Sigmoid colon (tissue), 4 donors: Measurements from ENCODE around the gene PCGF3.

Experiments used
- EP300 ChIP-seq, 4 donors: sonication (generic); formaldehyde crosslinking; IDR thresholded peaks; one replicate each; pipeline ENCODE4 v1.6.1; 2017; ENCODE audit warnings: antibody characterized with exemption in 4 of 4
- POLR2A ChIP-seq, 2 donors: fragments of 450-650 bp; IDR thresholded peaks; one replicate each; pipeline ENCODE4 v1.6.1; 2016; ENCODE audit warnings: antibody characterized with exemption in 2 of 2, mild to moderate bottlenecking in 2 of 2, moderate library complexity in 2 of 2
- POLR2AphosphoS5 ChIP-seq, 4 donors: sonication (generic); formaldehyde crosslinking; IDR thresholded peaks; one replicate each; pipeline ENCODE4 v1.6.1; 2017; ENCODE audit warnings: antibody characterized with exemption in 4 of 4
- TF ChIP-seq, protein P1 (sequence below), 4 experiments: fragments of 450-650 bp in 3 of 4; fragments of 200-600 bp in 1 of 4; IDR thresholded peaks; one replicate each; pipeline ENCODE4 v1.5.1; 2016 to 2019; ENCODE audit warnings: antibody characterized with exemption in 4 of 4, mild to moderate bottlenecking in 3 of 4, moderate library complexity in 2 of 4

GRCh38 chr4:764405-765169, 59.0 kb downstream of the PCGF3 start:
- TF ChIP-seq POLR2AphosphoS5 (IDR thresholded peaks at IDR 0.05) (no peak), POLR2A (IDR thresholded peaks at IDR 0.05) (no peak), EP300 (IDR thresholded peaks at IDR 0.05) (no peak)
- TF ChIP-seq, protein P1, sequence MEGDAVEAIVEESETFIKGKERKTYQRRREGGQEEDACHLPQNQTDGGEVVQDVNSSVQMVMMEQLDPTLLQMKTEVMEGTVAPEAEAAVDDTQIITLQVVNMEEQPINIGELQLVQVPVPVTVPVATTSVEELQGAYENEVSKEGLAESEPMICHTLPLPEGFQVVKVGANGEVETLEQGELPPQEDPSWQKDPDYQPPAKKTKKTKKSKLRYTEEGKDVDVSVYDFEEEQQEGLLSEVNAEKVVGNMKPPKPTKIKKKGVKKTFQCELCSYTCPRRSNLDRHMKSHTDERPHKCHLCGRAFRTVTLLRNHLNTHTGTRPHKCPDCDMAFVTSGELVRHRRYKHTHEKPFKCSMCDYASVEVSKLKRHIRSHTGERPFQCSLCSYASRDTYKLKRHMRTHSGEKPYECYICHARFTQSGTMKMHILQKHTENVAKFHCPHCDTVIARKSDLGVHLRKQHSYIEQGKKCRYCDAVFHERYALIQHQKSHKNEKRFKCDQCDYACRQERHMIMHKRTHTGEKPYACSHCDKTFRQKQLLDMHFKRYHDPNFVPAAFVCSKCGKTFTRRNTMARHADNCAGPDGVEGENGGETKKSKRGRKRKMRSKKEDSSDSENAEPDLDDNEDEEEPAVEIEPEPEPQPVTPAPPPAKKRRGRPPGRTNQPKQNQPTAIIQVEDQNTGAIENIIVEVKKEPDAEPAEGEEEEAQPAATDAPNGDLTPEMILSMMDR (IDR thresholded peaks at IDR 0.05) = no peak
